Upper lobe of left lung (tissue), 4 donors: ENCODE data around the gene SMIM23.

Experiments
- EP300 ChIP-seq, 4 donors: sonication (generic); formaldehyde crosslinking; IDR thresholded peaks; one replicate each; pipeline ENCODE4 v1.5.1; 2017; ENCODE audit warnings: antibody characterized with exemption in 4 of 4, control low read depth in 2 of 4
- POLR2A ChIP-seq, 4 donors: fragments of 450-650 bp; IDR thresholded peaks; one replicate each; pipeline ENCODE4 v1.5.1; 2016 to 2017; ENCODE audit warnings: antibody characterized with exemption in 4 of 4, mild to moderate bottlenecking in 2 of 4
- POLR2AphosphoS5 ChIP-seq, 2 donors: sonication (generic); formaldehyde crosslinking; IDR thresholded peaks; one replicate each; pipeline ENCODE4 v1.5.1; 2017; ENCODE audit warnings: antibody characterized with exemption in 2 of 2
- TF ChIP-seq, protein P1 (sequence below), 6 experiments: fragments of 450-650 bp in 4 of 6; fragments of 200-600 bp in 2 of 6; sonication (generic) in 2 of 6; IDR thresholded peaks; one replicate each; pipeline ENCODE4 v1.5.1; 2016 to 2019; ENCODE audit warnings: antibody characterized with exemption in 6 of 6

DNA sequence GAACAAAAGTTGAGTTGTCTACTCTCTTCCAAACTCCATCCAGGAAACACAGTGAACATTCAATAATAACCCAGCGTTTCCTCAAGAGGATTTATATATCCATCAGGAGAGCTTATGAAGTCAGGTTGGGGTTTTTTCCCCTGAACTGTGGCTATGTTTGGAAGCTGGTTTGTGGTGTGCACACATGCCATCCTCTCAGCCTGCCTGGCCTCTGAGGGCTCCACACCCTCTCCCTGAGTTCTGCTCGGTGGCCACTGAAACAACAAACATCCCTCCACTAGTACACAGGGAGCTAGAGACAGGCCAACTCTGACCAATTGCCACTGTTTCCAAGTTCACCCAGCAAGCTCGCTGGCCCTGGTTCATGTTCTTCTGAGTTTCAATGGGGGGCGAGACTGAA, 35.7 kb downstream of the SMIM23 start:
- TF ChIP-seq, protein P1, sequence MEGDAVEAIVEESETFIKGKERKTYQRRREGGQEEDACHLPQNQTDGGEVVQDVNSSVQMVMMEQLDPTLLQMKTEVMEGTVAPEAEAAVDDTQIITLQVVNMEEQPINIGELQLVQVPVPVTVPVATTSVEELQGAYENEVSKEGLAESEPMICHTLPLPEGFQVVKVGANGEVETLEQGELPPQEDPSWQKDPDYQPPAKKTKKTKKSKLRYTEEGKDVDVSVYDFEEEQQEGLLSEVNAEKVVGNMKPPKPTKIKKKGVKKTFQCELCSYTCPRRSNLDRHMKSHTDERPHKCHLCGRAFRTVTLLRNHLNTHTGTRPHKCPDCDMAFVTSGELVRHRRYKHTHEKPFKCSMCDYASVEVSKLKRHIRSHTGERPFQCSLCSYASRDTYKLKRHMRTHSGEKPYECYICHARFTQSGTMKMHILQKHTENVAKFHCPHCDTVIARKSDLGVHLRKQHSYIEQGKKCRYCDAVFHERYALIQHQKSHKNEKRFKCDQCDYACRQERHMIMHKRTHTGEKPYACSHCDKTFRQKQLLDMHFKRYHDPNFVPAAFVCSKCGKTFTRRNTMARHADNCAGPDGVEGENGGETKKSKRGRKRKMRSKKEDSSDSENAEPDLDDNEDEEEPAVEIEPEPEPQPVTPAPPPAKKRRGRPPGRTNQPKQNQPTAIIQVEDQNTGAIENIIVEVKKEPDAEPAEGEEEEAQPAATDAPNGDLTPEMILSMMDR (IDR thresholded peaks at IDR 0.05): no peak
- no peak for TF ChIP-seq POLR2AphosphoS5 (IDR thresholded peaks at IDR 0.05)
- TF ChIP-seq EP300 (IDR thresholded peaks at IDR 0.05): no peak
- no peak for TF ChIP-seq POLR2A (IDR thresholded peaks at IDR 0.05)
